Femur (tissue), 1 donor: ENCODE data around the gene PHC3.
"Not testable (repeated sequence)": the region's sequence is repeated elsewhere in the genome, so short reads cannot be mapped to it uniquely, and the experiment has no call there.

Experiments used
- DNase-seq: peaks from one replicate; pipeline ENCODE4 v3.0.0-alpha.2; 2017

PHC3 gene

DNA sequence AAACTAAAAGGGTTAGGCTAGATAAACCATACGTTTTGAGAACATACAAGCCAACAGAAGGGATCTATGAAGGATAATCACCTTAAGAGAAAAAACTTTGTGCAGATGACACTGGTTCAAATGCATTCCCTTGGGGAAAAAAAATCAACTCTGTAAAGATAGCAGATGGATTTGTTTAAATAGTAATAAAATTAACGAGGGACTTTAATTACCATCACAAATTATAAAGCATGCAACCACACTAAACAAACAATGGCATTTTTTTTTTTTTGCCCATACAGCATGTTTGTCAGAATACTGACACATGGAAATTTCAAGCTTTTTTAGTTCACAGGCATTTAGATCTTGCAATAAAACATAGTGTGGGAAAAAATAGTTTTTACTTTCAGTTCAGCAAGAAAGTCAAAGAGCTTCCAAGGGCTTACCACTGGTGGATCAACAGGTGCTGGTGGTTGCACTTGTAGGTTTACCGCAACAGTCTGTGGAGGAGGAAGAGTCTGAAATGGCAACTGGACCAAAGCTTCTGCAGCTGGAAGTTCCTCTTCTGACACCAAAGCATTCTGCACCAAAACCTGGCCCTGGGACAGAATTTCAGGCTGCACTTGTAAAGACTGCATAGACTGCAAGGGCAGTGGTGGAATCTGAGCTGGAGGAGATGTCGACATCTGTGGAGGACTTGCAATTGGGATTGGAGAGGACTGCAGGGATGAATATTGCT is 53.1 kb downstream of the PHC3 start:
- peak; percentile 30 for DNase-seq

DNA sequence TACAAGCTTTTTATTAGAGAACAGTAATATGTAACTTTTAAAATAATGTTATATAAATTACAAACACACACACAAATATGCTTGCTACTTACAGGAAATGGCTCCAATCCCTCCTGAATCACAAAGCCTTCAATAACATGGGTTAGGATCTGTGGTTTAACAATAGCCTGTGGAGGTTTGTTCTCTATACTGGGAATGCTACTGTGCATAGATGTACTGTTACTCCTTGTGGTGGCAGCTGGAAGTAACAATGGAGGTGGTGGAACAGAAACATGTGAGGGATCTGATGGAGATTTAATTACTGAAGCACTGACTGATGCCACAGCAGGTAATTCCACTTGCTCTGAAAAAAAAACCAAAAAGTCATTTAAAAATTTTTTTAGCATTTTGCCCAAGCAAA is 64.4 kb downstream of the PHC3 start:
- DNase-seq = no peak

DNA sequence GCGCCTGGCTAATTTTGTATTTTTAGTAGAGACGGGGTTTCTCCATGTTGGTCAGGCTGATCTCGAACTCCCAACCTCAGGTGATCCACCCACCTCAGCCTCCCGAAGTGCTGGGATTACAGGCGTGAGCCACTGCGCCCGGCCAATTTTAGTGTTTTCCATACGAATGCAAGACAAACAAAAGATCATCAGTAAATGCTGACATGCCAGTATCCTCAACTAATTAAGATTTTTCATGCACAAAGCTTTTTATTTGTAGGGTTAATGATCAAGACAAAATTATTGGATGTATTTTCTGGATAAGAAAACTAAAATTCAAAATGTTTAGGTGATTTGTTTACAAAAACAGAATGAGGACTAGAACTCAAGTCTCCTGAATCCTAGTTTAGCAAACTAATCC is 67.4 kb downstream of the PHC3 start:
- not testable (repeated sequence) for DNase-seq

DNA sequence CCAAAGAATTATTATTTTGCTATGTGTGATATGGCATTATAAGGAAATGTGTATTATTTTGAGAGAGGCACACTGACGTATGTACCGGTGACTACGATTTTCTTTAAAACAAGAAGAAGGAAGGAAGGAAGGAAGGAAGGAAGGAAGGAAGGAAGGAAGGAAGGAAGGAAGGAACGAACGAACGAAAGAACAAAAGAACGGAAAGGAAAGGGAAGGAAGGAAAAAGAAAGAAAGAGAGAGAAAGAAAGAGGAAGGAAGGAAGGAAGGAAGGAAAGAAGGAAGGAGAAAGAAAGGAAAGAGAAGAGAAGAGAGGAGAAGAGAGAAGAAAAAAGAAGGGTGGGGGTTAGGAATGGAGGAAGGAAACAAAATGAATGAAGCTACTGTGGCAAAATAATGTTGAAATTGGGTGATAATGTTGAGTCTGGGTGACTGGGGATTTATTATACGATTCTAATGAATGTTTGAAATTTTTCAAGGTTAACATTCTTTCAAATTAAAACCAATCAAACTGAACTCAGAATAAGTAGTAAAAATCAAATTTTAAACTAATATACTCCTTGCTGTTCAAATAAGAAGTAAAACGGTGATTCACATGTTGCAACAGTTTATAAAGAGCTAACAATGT is 70.3 kb downstream of the PHC3 start:
- no peak for DNase-seq

DNA sequence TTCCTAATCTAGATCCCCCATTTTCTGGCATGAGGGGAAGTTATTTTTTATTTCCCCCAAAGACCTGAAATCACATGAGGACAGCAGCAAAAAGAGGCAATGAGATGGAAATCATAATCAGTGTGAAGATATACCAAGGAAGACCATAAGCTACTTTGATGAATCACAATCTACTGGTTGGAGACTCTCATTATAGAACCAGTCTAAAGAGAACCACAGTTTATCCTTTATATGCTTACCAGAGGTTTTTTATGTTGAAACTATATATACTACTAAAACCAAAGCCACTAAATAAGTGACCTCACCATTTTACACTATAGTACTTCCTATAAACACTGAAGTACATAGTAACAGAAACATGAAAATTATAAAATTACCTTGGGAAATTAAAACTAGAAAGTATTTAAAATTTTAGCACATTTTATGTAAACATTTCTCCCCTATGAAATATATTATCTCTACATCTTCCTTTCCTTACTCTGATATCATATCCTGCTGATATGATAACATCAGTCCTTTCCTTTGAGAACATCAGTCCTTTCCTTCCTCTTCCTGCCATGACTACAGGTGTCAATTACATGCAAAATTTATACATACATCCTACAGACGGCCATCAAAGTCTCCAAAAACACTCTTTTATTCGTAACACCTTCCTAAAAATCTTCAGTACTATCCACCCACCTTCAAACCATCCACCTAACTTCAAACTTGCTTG is 71.8 kb downstream of the PHC3 start:
- DNase-seq = no peak

DNA sequence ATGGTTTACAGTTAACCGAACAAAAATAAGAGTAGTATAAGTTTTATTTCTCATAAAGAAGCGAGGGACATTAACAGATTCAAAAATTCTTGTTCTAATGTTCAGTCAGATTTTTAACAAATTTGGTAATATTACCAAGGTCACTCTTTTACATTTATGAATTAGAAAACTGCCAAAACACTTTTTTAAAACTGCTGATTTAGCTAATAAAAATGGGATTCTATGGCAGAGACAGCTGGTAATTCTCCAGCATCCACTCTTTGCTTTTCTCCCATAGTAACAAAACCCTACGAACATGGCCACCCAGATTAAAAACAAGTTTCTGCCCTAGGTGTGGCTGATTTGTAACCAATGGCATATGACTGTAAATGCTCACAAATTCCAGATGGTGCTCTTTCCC is 72.6 kb downstream of the PHC3 start:
- DNase-seq = no peak

DNA sequence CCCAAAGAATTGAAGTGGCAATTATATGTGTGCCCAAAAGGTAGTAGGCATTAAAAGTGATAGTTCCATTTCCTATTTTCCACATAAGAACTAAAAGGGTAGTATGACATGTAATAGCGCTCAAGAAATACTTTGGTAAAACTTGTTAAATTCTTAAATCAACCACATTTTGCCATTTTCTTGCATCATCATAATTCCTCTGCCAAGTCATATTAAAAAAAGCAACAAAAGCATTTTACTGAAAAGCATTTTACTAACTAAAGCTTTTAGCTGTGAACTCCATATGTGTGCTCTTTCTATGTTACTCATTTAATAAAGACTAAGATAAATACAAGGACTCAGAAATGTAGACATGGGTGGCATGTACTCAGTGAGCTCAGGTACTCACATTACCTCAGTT is 73.6 kb downstream of the PHC3 start:
- no peak for DNase-seq

DNA sequence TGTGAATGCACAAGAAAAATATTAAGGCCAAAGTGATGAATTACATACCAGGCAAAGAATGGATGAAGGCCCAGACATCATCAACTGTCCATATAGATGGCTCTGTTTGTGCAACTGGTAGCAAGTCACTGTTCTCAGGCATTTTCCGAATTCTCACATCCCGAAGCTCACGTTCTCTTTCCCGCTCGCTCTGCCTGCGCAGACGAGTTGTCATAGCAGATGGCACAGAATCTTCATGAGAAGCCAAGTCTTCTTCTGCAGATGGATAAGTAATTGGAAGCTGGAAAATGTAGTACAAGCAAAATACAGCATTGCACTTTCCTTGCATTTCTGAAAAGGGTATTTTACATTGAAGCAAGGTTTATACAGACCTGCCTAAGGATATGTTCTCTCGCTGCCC is 79.1 kb downstream of the PHC3 start:
- no peak for DNase-seq

DNA sequence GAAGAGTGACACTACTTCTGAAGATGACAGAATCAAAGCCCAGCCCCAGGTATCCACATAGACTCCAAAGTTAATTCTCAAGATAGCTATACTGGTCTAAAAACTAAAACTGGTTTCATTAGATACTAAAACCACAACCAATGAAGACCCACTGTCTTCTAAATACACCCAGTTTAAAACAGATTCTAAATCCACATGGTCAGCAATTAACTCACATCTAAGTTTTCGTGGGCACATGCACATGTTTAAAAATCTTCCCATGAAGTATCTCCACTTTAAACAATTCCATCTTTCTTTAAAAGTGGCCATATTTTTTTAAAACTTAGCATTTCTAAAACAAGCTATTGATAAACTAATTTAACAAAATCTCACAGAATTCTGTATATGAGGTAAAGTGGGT is 80.6 kb downstream of the PHC3 start:
- no peak for DNase-seq

DNA sequence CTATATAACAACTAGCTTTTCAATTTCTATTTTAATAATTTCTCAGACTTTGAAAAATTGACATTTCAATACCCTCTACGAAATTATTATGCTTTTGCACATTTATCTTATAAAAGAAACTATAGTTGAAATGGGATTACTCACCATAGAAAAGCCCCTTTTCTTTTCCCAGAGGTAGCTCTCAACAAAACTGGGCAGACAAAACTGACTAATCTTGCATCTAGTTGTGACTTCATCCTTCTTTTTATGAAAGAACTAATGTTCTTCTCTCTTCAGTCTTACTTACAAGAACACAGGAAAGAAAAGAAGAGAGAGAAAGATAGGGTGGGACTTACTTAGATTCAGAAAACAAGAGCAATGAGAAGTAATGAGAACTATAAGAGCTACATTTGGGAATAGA is 82.8 kb downstream of the PHC3 start:
- DNase-seq = no peak

DNA sequence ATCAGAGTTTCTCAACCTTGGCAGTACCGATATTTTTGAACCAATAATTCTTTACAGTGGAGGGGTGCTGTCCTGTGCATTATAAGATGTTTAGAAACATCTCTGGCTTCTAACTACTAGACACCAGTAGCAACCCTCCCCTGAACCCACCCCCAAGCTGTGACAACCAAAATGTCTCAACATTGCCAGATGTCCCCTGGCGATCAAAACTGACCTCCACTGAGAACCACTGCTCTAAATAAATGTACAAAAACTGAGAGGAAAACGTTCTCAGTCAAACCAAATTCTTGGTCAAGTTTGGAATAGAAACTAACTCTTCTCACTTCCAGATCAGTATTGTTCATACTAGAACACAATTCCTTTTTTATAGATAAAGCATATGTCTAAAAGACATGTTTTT is 85.2 kb downstream of the PHC3 start:
- DNase-seq = no peak

DNA sequence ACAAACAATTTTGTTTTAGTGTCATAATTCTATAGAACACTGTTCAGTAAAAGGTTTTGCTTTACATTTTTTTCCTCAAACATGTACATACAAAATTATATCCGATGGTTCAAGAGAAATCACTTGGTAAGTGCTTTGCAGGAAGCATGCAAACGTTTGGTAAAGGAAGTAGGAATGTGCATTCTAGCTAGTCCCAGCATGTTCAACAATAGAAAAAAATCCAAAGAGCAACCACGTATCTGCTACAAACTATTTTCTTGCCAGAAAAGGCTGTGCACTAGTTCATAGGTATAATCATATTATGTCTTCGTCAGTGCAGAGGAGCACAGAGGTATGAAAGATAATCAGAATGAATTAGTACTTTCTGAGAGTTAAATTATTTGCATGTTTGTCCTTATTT is 85.8 kb downstream of the PHC3 start:
- no peak for DNase-seq

DNA sequence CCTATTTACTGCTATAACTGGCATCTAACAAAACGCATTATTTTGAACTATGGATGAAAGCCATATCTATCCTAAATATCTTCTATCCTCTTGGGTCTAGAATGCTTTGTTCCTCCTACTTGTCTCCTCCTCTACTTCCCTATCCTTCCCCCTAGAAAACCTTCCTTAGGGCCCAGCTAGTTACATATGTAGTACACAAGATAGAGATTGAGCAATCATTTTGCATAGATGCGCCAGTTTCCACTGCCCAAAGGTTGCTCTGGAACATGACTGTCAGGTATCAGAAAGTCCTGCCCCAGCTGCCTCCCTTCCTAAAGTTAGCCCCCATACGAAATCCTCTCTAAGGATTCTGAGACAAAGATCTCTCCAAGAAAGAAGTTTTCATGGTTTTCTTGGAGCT is 88.6 kb downstream of the PHC3 start:
- DNase-seq = no peak

DNA sequence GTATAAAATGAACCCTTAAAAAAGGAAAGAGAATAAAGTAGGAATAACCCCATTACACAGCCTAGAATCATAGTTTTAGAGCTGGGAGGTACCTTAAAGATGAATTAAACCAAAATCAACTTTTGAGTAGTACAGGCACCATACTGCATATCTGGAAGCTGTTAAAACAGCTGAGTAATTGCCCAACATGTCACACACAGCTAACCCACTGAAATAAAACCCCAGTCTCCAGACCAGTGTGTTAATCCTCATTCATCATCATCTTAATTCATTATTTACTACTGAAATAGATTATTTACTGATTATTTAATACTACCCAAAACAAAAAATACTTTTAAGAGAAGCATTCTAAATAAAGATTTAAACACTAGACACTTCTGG is 90.9 kb downstream of the PHC3 start:
- no peak for DNase-seq

DNA sequence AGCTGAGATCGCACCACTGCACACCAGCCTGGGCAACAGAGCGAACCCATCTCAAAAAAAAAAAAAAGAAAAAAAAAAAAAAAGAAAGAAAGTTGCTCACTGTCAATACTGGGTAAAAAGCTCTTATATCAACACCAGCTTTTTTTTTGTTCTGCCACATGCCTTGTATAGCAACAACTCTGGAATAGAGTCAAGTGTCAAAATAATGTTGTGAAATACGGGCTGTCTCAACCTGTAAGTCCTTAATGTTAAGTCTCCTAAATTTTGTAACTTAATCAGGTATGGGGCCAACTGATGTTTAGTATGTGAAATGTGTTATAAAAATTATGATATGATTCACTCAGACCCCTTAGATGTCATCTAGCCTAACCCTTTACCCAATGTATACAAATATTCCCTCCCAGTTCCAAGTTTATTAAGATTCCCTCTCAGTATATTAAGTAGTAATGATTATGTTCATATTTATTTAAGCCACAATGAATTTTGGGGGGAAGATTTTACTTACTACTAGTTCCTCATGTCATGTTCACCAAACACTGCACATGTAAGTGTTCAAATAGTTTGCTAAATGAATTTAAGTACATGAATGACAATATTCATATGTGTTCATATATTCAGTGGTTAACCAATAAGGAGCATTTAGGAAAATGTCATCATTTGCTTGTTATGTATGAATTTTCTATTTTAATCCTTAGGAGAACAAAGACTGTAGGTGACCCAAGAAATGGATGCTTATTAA is 91.5 kb downstream of the PHC3 start:
- no peak for DNase-seq

DNA sequence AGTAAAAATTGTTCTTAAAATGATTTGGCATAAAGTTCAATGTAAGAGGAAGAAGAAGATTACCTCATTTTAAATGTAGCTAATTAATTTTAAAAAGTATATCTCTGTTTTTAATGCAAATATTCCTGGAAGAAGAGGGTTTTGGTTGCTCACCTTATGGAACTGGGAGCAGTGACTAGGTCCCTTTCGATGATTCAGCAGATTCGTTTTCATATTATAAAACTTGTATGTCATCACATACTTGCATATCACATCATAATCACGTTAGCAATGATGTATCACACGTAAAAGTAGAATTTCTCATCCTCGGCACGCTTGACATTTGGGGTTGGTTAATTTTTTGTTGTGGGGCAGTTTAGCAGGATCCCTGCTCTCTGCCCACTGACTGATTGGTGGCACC is 96.1 kb downstream of the PHC3 start:
- DNase-seq = no peak

DNA sequence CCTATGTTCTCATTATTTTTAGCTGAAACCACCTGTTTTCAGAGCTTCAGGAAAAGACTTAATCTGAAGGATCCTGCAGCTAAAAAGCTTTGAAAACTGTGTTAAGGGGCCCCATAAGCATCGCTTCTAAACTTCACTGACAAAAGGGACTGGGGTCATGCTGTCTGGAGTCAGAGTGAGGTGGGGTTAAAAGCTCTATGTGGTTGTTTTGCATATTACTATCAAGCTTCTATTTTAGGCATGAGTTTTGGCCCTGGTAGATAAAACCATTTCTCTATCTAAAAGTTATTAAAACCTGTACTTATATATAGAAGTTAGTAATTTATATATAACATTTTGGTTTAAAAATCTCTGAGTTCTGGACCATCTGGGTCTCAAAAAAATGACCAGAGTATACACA is 98.2 kb downstream of the PHC3 start:
- no peak for DNase-seq

DNA sequence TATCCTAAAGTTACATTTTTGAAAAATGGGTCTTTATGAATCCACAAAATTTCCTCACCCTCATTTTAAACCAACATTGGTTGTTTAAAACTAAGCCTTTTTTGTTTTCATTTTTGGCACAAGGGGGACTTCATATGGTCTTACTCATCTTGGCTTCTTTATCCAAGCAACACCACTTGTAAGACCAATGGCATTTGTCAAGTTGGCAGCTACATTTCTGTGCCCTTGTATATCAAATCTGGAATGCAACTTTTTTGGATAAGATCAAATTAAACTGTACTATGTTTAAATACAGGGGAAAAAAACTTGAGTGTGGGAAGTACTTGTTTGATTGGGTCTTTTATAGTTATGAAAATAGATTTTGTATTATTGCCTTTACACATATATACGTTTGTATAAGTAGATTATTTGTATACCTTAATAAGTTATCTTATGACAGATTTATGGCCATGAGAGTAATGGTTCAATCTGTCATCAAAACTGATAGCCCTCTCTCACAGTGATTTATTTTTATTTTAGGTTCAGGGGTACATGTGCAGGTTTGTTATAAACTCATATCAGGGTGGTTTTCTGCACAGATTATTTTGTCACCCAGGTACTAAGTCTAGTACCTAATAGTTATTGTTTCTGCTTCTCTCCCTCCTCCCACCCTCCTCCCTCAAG is 100.3 kb downstream of the PHC3 start:
- DNase-seq = no peak

DNA sequence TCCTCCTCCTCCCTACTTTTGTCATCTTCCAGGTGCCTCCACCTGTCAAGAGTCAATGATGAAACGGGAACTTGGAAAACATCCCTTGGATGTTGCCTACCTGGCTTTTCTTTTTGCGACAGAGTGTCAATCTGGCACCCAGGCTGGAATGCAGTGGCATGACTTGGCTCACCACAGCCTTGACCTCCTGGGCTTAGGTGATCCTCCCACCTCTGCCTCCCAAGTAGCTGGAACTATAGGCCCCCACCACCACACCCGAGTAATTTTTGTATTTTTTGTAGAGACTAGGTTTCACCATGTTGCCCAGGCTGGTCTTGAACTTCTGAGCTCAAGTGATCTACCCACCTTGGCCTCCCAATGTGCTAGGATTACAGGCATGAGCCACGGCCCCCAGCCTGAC is 100.9 kb downstream of the PHC3 start:
- DNase-seq = no peak

DNA sequence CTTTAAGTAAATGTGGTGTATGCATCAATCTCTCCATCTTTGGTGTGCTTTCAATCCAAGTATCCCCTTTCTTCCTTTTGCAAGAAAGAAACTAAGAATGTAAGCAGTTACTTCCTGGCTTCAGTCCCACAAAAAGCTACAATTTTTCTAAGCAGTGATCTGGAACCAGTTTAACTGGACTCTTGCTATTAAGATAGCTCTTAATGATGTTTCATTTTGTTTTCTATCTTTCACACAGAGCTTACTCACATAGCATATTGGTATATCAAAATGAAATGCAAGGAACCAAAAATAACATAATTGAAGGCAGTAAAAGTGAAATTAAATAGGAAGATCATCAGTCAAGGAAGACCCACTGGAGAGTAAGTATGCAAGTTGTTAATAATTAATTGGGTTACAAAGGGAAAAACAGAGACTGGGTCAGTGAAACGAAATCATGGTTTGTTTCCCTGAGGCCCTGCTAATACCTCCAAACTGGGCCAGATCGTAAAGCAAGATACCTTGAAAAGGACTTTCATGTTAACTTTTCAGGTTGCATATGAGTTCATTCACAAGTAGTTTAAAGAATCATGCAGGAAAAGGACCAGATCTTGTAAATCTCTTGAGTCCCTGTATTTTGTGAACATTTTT is 101.9 kb downstream of the PHC3 start:
- no peak for DNase-seq

DNA sequence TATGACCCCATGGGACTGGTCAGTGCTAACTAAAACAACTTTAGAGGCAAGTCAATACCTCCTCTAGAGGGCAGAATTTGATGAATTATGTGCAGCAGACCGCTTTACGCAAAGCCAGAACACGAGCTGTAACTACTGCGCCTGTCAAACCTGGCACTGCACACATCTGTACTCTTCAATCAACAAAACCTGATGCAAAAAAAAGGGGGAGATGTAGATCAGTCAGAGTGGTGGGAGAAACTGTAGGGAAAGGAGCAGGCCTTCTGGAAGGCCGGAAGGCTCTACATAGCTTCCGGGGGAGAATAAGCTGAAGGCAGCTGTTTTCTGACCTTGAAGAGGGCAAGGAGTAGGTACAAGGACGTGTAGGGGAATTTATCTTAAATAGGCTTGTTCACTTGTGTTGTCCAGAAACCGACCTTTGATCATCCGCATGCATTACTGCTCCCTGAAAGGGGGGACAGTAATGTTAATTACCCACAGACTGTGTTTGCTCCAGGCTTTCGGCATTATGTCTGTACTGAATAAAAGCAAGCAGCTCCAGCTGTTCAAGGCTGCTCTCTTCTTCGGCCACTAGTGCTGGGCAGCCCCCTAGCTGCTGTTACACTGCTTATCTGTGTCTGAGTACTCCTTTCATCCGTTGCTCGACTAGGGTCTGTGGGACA is 102.8 kb downstream of the PHC3 start:
- DNase-seq = no peak

DNA sequence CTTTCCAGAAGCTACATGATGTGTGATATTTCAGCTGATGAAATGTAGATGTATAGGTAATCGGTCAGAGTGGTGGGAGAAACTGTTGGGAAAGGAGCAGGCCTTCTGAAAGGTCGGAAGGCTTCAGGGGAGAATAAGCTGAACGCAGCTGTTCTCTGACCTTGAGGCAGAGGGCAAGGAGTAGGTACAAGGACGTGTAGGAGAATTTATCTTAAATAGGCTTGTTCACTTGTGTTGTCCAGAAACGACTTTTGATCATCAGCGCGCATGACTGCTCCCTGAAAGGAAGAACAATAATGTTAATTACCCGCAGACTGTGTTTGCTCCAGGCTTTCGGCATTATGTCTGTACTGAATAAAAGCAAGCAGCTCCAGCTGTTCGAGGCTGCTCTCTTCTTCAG is 104.2 kb downstream of the PHC3 start:
- DNase-seq = no peak
